Measurements from ENCODE around the gene TTC39B. TPM values are rescaled to one million over a fixed set of nuclear protein-coding genes. Genes with fewer than 3 reads are reported as not detected.

TTC39B gene
- total RNA-seq, 1 donor from 2014 or later = 1.3 TPM

DNA sequence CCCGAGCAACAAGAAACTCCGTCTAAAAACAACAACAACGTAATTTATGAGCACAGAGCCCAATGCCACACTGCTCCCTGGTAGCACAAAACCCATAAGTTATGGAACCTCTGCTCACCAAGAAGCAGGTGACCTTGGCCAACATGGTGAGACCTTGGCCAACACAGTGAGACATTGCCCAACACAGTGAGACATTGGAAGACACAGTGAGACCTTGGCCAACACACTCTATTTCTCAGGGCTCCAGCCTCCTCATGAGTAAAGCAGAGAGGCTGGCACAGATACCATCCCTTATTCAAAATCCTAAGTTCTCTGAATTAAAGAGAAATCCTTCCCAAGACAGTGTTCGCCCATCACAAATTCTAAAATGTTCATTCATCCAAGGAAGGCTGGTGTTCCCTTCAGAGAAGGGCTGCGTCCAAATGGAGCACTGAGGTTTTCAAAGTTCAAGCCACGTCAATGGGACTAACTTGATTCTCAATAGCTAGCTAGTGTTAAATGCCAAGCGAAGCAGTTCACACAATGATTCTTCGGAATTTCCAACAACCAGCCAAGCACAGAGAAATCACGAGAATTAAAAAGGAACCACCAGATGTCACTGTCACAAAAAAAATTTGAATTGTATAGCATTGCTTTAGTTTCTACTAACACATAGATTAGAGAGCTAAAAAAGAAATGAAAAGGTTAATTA is 29.5 kb downstream of the TTC39B start:
- DNase-seq (no peak), ATAC-seq (ENCODE audit: poor library complexity) (no peak)
- intact Hi-C loops (cut with DNase I) = no loop called here

GRCh38 chr9:15276328-15276938 is 30.6 kb downstream of the TTC39B start:
- intact Hi-C loops (cut with DNase I) = no loop called here
- DNase-seq (no peak), ATAC-seq (ENCODE audit: poor library complexity) (no peak)

- intact Hi-C loops (cut with DNase I) = no loop called here
- ATAC-seq (ENCODE audit: poor library complexity) (no peak), DNase-seq (no peak)
Observed at GRCh38 chr9:15274425-15274824, 32.6 kb downstream of the TTC39B start.

GRCh38 chr9:15272377-15272928 is 34.6 kb downstream of the TTC39B start:
- intact Hi-C loops (cut with DNase I) = no loop called here
- DNase-seq = no peak

GRCh38 chr9:15271403-15271802 is 35.6 kb downstream of the TTC39B start:
- ATAC-seq (ENCODE audit: poor library complexity) (no peak), DNase-seq (no peak)
- intact Hi-C loops (cut with DNase I) = no loop called here

More at GRCh38 chr9:15272377-15272928, 34.6 kb downstream of the TTC39B start:
- ATAC-seq (ENCODE audit: poor library complexity) = no peak

GRCh38 chr9:15268782-15269181 is 38.2 kb downstream of the TTC39B start:
- ATAC-seq (ENCODE audit: poor library complexity) (no peak), DNase-seq (no peak)
- intact Hi-C loops (cut with DNase I) = no loop called here

- intact Hi-C loops (cut with DNase I) = no loop called here
- DNase-seq (no peak), ATAC-seq (ENCODE audit: poor library complexity) (no peak)
Observed at GRCh38 chr9:15268317-15268716, 38.7 kb downstream of the TTC39B start.

DNA sequence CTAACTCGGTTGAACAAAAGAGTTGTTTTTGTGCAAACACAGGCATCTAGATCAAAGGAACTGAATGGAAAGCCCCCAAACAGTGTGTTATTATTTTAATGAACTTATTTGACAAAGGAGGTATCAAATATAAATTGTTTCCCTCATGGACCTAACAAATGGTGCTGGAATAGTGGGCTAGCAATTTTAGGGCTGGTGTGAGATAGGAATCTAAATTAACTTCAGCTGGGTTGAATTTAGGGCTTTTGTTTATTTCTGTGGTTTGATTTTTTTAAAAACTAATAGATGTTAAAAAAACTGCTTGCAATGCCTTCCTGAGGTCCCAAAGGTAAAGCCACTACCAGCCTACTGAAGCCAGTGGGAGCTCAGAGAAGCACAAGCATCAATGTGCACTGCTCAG is 42.1 kb downstream of the TTC39B start:
- DNase-seq (no peak), ATAC-seq (ENCODE audit: poor library complexity) (no peak)
- intact Hi-C loops (cut with DNase I) = no loop called here

- intact Hi-C loops (cut with DNase I) = no loop called here
- DNase-seq (no peak), ATAC-seq (ENCODE audit: poor library complexity) (no peak)
Observed at GRCh38 chr9:15262581-15262980, 44.4 kb downstream of the TTC39B start.

GRCh38 chr9:15256426-15256825 is 50.6 kb downstream of the TTC39B start:
- no peak for ATAC-seq (ENCODE audit: poor library complexity)

GRCh38 chr9:15253786-15254185 is 53.2 kb downstream of the TTC39B start:
- intact Hi-C loops (cut with DNase I) = no loop called here
- DNase-seq (no peak), ATAC-seq (ENCODE audit: poor library complexity) (no peak)

More at GRCh38 chr9:15256426-15256825, 50.6 kb downstream of the TTC39B start:
- no peak for DNase-seq
- intact Hi-C loops (cut with DNase I) = no loop called here

DNA sequence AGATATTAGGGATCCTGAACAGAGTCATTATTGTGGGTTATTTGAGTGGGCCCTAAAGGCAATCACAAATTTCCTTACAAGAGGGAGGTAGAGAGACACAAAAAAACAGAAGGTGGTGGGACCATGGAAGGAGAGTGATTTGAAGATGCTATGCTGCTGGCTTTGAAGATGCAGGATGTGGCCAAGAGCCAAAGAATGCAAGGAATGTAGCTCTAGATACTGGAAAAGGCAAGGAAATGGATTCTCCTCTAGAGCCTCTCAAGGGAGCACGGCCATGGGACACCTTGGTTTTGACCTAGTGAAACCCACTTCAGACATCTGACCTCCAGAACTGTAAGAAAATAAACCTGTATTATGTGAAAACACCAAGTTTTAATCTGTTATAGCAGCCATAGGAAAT is 53.8 kb downstream of the TTC39B start:
- DNase-seq (no peak), ATAC-seq (ENCODE audit: poor library complexity) (no peak)
- intact Hi-C loops (cut with DNase I) = no loop called here

- ATAC-seq (ENCODE audit: poor library complexity) (no peak), DNase-seq (no peak)
Observed at GRCh38 chr9:15249981-15250380, 57.0 kb downstream of the TTC39B start.

GRCh38 chr9:15249042-15249818 is 57.8 kb downstream of the TTC39B start:
- intact Hi-C loops (cut with DNase I) = no loop called here
- ATAC-seq (ENCODE audit: poor library complexity) (no peak), DNase-seq (no peak)

More at GRCh38 chr9:15249981-15250380, 57.0 kb downstream of the TTC39B start:
- intact Hi-C loops (cut with DNase I) = no loop called here

DNA sequence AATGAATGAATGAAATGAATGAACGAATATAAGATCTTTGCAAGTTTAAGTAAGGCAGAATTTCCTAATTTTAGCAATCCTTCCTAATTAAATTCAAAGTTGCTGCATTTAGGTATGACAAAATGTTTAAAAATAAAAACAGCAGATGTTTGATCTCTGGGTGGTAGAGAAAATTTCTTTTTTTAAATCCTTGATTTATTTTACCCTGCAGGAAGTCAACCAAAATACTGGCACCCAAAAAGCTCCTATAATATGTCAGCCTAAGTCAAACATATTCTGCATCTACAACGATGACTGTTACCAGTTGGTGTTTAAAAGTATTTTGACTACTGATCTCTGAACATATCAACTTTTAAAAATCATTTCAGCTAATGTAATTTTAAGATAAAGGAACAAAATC is 58.4 kb downstream of the TTC39B start:
- intact Hi-C loops (cut with DNase I) = no loop called here
- no peak for ATAC-seq (ENCODE audit: poor library complexity)
- no peak for DNase-seq

- no peak for DNase-seq
- no peak for ATAC-seq (ENCODE audit: poor library complexity)
- intact Hi-C loops (cut with DNase I) = no loop called here
Observed at GRCh38 chr9:15248081-15248480, 58.9 kb downstream of the TTC39B start.

GRCh38 chr9:15246708-15247107 is 60.3 kb downstream of the TTC39B start:
- DNase-seq = no peak
- intact Hi-C loops (cut with DNase I) = no loop called here
- no peak for ATAC-seq (ENCODE audit: poor library complexity)

- intact Hi-C loops (cut with DNase I) = no loop called here
- DNase-seq (no peak), ATAC-seq (ENCODE audit: poor library complexity) (no peak)
Observed at GRCh38 chr9:15246243-15246642, 60.8 kb downstream of the TTC39B start.

GRCh38 chr9:15244001-15244441 is 63.0 kb downstream of the TTC39B start:
- ATAC-seq (ENCODE audit: poor library complexity) (no peak), DNase-seq (no peak)
- intact Hi-C loops (cut with DNase I) = no loop called here
